ENCODE results near the gene RBMS1.

The RBMS1 gene

GRCh38 chr2:160353813-160354212 is 139.8 kb downstream of the RBMS1 start:
- DNase-seq, result no peak

DNA sequence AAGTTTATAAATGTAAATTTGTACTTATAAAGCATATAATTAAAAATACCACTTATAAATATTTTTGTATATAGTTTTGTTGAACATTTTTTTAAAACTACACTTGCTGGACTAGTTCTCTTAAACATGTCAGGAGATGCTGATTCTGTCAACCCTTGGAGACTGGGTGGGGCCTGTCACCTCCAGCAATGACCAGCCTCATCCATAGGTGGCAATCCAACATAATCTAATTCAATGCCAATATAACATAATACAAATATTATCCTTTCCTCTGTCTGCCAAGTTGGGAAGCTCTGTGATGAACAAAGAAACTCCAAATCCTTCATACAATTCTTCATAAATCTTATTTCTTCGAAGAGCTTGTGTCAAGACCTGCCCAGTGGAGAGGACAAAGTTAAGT is 140.4 kb downstream of the RBMS1 start:
- no peak for DNase-seq

DNA sequence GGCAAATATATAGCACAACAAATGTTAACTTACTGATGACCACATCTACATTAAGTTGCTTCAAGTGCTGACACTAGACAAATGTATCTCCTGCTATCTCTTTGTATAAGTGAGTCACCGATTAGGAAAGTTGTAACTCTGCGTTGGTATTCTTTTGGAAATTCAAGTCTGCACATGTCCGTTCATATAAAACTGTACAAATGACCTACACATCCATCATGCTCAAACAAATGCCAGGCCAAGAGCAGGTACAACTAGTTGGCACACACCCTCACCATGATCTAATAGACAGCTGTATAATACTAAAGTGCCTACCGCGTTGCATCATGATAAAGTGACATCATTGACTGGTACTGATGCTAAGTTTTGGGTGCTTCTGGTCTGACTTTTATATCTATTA is 141.1 kb downstream of the RBMS1 start:
- no peak for DNase-seq

GRCh38 chr2:160351956-160352355 is 141.7 kb downstream of the RBMS1 start:
- no peak for DNase-seq

DNA sequence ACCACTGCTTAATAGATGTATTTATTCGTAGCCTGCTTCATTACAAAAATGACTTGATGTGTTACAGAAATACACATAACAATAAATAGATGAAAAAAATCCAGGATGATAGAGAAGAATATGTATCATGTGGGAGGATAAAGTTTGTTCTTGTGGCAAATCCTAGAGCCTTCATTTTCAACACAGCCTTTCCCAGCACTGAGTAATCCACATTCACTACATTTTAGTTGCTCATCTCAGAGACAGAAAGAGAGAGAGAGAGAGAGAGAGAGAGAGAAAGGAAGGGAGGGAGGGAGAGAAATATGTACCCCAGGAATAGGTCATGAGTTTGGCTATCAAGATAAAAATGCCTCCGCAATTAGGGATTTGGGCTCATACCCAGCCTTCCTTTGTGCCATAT is 144.3 kb downstream of the RBMS1 start:
- DNase-seq, result no peak

DNA sequence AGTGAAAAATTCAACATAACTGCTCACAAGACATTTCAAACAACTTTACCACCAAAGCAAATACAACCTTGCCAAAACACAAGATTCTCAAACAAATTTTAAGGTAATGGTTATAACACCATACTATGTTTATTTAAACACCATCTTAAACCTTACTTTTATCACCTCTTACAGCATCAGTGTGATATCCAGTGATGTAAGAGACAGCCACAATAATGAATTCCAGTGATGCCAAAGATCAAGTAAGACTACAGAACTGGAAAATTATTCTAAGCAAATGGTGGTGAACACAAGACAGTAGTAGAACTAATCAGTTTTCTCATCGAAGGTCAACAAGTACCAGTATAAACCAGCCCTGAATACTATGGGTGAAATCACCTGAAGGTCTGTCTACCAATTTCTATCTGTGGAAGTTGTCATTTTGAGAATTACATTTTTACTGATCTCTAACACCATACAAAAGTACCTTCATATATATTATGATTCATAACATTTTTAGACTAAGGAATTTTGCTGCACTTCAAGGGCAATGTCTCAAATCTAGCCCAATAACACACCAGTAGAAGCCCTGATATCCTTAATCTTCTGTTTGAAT is 146.2 kb downstream of the RBMS1 start:
- no peak for DNase-seq

GRCh38 chr2:160345071-160345764 is 148.4 kb downstream of the RBMS1 start:
- DNase-seq, result no peak

DNA sequence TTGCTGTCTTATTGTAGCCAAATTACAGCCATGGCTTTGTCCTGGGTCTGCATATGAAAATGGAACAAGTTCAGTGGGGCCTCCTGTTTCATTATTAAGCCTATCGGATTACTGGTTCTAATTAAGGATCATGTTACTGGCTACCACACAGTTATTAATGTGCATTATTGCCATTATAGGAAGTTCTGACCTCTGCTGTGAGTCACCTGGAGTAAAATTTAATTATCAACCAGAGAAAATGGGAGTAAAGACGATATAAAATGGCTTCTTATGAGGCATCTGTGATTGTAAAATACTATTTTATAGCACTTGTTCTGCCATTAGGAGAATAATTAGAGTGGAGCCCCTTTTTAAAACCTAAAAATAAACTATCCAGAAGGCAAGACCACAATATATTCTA is 150.2 kb downstream of the RBMS1 start:
- DNase-seq, result no peak

GRCh38 chr2:160339726-160340125 is 153.9 kb downstream of the RBMS1 start:
- no peak for DNase-seq

GRCh38 chr2:160338901-160339685 is 154.5 kb downstream of the RBMS1 start:
- no peak for DNase-seq

- DNase-seq, result no peak
These were observed 155.9 kb downstream of the RBMS1 start for GRCh38 chr2:160337728-160338127.

- DNase-seq, result no peak
These were observed 157.0 kb downstream of the RBMS1 start for GRCh38 chr2:160336635-160337034.

DNA sequence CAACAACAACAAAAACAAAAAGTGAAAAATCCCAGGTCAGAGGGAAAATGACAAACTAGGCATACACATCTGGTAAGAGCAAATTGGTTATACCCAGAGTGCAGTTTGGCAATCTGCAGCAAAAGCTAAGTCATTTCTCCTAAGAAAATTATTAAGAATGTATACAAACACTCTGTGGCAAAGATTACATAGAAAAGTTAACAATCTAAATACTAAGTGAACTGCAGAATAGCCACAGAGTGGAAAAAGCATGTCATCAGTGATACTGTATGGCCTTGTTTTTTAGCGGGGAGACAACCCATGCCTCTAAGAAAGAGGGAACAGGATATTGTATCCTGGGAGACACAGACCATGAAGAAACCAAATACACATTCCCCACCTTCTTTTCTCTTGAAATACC is 157.5 kb downstream of the RBMS1 start:
- DNase-seq, result no peak

DNA sequence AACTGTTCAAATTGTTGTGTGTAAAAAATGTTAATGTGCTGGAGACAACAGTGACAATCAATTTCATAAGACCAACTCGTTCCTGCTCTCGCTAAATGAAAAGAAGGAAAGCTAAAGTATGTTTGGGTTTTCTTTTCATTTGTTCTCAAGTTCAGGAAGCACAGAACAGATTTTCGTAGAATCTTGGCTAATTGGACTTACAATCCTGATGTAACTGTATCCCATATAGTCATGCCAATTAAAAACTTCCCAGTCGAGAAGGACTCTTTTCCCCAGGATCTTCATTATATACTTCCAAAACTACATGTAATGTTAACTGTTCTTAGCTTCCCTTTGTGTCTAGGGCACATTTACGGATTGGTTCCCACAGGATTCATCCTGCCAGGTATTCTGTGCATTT is 158.2 kb downstream of the RBMS1 start:
- DNase-seq, result no peak

GRCh38 chr2:160334028-160334741 is 159.4 kb downstream of the RBMS1 start:
- no peak for DNase-seq

GRCh38 chr2:160333324-160334027 is 160.1 kb downstream of the RBMS1 start:
- DNase-seq, result no peak

DNA sequence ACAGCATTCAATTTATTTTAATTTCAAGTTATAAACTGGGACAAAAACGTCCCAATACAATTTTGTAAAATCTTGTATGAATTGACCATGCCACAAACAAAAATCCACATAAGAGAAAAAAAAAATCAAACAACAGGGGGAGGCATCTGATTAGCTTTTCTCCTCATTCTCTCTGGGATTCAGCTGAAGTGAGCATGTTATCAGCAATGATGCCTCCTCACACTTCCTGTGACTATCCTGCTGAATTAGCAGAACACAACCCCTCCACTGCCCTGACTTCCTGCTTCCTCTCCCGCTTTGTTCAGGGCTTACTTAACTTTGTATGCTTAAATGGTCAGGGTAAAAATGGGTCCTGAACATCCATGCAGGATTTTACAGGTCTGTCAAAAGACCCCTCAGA is 161.3 kb downstream of the RBMS1 start:
- DNase-seq, result no peak

- DNase-seq, result no peak
These were observed 162.2 kb downstream of the RBMS1 start for GRCh38 chr2:160331258-160332025.

GRCh38 chr2:160328811-160329527 is 164.6 kb downstream of the RBMS1 start:
- DNase-seq, result no peak

DNA sequence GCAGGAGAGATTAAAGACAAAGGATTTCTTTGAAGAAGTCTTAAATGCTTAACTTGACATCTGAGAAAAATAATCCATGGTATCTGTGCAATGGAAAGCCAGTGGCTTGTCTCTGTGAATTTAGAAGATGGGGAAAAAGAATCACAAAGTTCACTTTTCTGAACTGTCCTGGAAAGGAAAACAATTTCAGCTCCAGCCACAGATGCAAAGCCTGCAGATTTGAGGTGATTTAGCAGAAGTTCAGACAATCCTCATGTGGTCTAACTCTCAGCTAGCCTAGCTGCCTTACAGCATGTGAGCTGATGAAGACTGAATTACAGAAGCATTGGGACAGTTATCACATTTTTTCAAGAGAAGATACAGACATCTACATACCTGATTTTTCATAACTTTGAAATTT is 166.8 kb downstream of the RBMS1 start:
- no peak for DNase-seq

DNA sequence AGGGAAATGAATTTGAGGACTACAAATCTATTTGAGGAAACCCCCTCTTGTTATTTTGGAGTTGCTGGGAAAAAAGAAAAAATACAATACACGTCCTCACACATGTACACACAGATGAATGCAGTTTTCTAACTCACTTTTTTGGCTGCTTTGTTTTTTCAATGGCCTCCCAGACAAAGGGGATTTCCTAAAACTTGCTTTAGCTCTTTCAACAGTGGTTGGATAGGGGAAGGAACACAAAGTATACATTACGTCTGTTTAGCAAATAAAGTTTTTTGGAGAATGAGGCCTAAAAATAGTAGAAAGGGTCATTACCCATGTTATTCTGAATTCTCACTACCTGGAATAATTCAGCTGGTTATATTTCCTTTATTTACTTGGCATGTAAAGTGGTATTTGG is 168.2 kb downstream of the RBMS1 start:
- DNase-seq, result no peak

Data from NCI-H187 (cell line).